SK-N-SH (cell line): ENCODE measurements around the gene FAM9C. TPM values are rescaled to one million over a fixed set of nuclear protein-coding genes. Genes with fewer than 3 reads are reported as not detected.

Experiments
- CTCF ChIA-PET: fragments of 300-600, 350-600 bp; formaldehyde crosslinking; extraction: SDS; loops from one replicate; lab custom pipeline; 2021; lab: Yijun Ruan, JAX
- POLR2A ChIA-PET: fragments of 350-600 bp; sonication (Branson Sonifier 250); formaldehyde crosslinking; extraction: SDS; loops from one replicate; lab custom pipeline; 2020; ENCODE audit warnings: antibody characterized with exemption, inconsistent platforms; lab: Yijun Ruan, JAX
- DNase-seq: peaks from one replicate; pipeline ENCODE4 v3.0.0; 2012
- H2AFZ ChIP-seq: fragments of 200-600 bp; sonication (generic); 2 replicates; pipeline ENCODE4 v1.8.1; 2016; ENCODE audit warnings: antibody characterized with exemption, mild to moderate bottlenecking, low read depth
- H3F3A ChIP-seq: fragments of 200-600 bp; sonication (generic); replicated peaks from 2 replicates; pipeline ENCODE3; 2016; ENCODE audit warnings: antibody characterized with exemption, mild to moderate bottlenecking; ENCODE audit not compliant: insufficient read depth
- H3K27ac ChIP-seq, 2 experiments: fragments of 200-500 bp in 1 of 2; fragments of 200-600 bp in 1 of 2; sonication (Bioruptor generic) in 1 of 2; sonication (generic), shearing (Covaris generic) in 1 of 2; 2 replicates each; pipeline versions ENCODE4 v1.5.1 to v1.6.1; 2014 to 2016; ENCODE audit warnings: low read depth in 2 of 2, inconsistent platforms in 1 of 2, low read length in 1 of 2, mild to moderate bottlenecking in 1 of 2, mixed read lengths in 1 of 2
- H3K27me3 ChIP-seq: fragments of 200-600 bp; sonication (generic), shearing (Covaris generic); 2 replicates; pipeline ENCODE4 v1.6.1; 2016; ENCODE audit warnings: mixed run types; ENCODE audit not compliant: insufficient read depth
- H3K36me3 ChIP-seq, 2 experiments: fragments of 200-500 bp in 1 of 2; fragments of 200-600 bp in 1 of 2; sonication (Bioruptor generic) in 1 of 2; sonication (generic) in 1 of 2; replicated peaks in 1 of 2; 2 replicates each; pipeline versions ENCODE3 to v1.5.1; 2014 to 2016; ENCODE audit warnings: low read length in 1 of 2, mild to moderate bottlenecking in 1 of 2; ENCODE audit not compliant: insufficient read depth in 2 of 2, control insufficient read depth in 1 of 2
- H3K4me1 ChIP-seq, 2 experiments: fragments of 200-500 bp in 1 of 2; fragments of 200-600 bp in 1 of 2; sonication (Bioruptor generic) in 1 of 2; sonication (generic), shearing (Covaris generic) in 1 of 2; 2 replicates each; pipeline versions ENCODE4 v1.5.1 to v1.6.1; 2014 to 2016; ENCODE audit warnings: low read depth in 1 of 2, low read length in 1 of 2, mixed run types in 1 of 2; ENCODE audit not compliant: insufficient read depth in 2 of 2, control insufficient read depth in 1 of 2
- H3K4me2 ChIP-seq: fragments of 200-600 bp; sonication (generic), shearing (Covaris generic); 2 replicates; pipeline ENCODE4 v1.6.1; 2017; ENCODE audit warnings: mixed run types
- H3K4me3 ChIP-seq, 2 experiments: fragments of 200-500 bp in 1 of 2; fragments of 200-600 bp in 1 of 2; sonication (Bioruptor generic) in 1 of 2; sonication (generic), shearing (Covaris generic) in 1 of 2; 2 replicates each; pipeline versions ENCODE4 v1.5.1 to v1.8.1; 2014 to 2016; ENCODE audit warnings: low read depth in 2 of 2, inconsistent platforms in 1 of 2, low read length in 1 of 2, mild to moderate bottlenecking in 1 of 2, mixed read lengths in 1 of 2, moderate library complexity in 1 of 2
- H3K79me2 ChIP-seq: fragments of 200-600 bp; sonication (generic); 2 replicates; pipeline ENCODE4 v1.8.1; 2017; ENCODE audit warnings: mild to moderate bottlenecking; ENCODE audit not compliant: insufficient read depth
- H3K9ac ChIP-seq: fragments of 200-600 bp; sonication (generic); 2 replicates; pipeline ENCODE4 v1.6.1; 2017; ENCODE audit warnings: mixed run types
- H3K9me2 ChIP-seq: fragments of 200-600 bp; sonication (generic); 2 replicates; pipeline ENCODE4 v1.6.1; 2017; ENCODE audit warnings: mixed run types
- H3K9me3 ChIP-seq: fragments of 200-600 bp; sonication (generic); 2 replicates; pipeline ENCODE4 v1.6.1; 2017; ENCODE audit warnings: mixed run types, mild to moderate bottlenecking, moderate library complexity
- H4K20me1 ChIP-seq: fragments of 200-600 bp; sonication (generic); 2 replicates; pipeline ENCODE4 v1.6.1; 2017; ENCODE audit warnings: mild to moderate bottlenecking, mixed run types; ENCODE audit not compliant: insufficient read depth
- CHD2 ChIP-seq: fragments of 150-350 bp; IDR thresholded peaks from 2 replicates; pipeline ENCODE4 v1.6.1; 2018; ENCODE audit warnings: low read length; ENCODE audit not compliant: partially characterized antibody
- FOXJ3 ChIP-seq: sonication (generic); formaldehyde crosslinking; IDR thresholded peaks from 2 replicates; pipeline ENCODE4 v1.5.1; 2020; ENCODE audit warnings: mild to moderate bottlenecking, missing genetic modification reagents
- FOXM1 ChIP-seq: IDR thresholded peaks from 2 replicates; pipeline ENCODE4 v1.4.0; 2012; ENCODE audit warnings: low read depth, mild to moderate bottlenecking
- GABPA ChIP-seq: IDR thresholded peaks from 2 replicates; pipeline ENCODE4 v1.4.0; 2012; ENCODE audit warnings: low read depth, mild to moderate bottlenecking
- GATA2 ChIP-seq: sonication (generic); formaldehyde crosslinking; IDR thresholded peaks from 2 replicates; pipeline ENCODE4 v1.5.0; 2020; ENCODE audit warnings: mild to moderate bottlenecking, missing genetic modification reagents
- JUND ChIP-seq: IDR thresholded peaks from 2 replicates; pipeline ENCODE4 v1.4.0; 2012
- MXI1 ChIP-seq: IDR thresholded peaks from 2 replicates; pipeline ENCODE4 v1.6.1; 2012; ENCODE audit warnings: mild to moderate bottlenecking, low read depth, low read length, improper control_type of control experiment
- RAD21 ChIP-seq: IDR thresholded peaks from 2 replicates; pipeline ENCODE4 v1.6.1; 2012; ENCODE audit warnings: mild to moderate bottlenecking, low read length
- RFX5 ChIP-seq: IDR thresholded peaks from 2 replicates; pipeline ENCODE4 v1.6.1; 2012; ENCODE audit warnings: mild to moderate bottlenecking, improper control_type of control experiment, low read length
- SIN3A ChIP-seq: IDR thresholded peaks from 2 replicates; pipeline ENCODE4 v1.6.1; 2012; ENCODE audit warnings: low read depth, mild to moderate bottlenecking, low read length, moderate library complexity, borderline replicate concordance
- SMC3 ChIP-seq: IDR thresholded peaks from 2 replicates; pipeline ENCODE4 v1.6.1; 2012; ENCODE audit warnings: low read depth, low read length, improper control_type of control experiment
- TAF1 ChIP-seq: IDR thresholded peaks from 2 replicates; pipeline ENCODE4 v1.6.1; 2012; ENCODE audit warnings: low read depth, mild to moderate bottlenecking, low read length, moderate library complexity, borderline replicate concordance
- TCF12 ChIP-seq: IDR thresholded peaks from 2 replicates; pipeline ENCODE4 v1.4.0; 2012
- YY1 ChIP-seq: IDR thresholded peaks from 2 replicates; pipeline ENCODE4 v1.4.0; 2012; ENCODE audit warnings: low read depth, mild to moderate bottlenecking
- WGBS: methylation state at CpG from one replicate; pipeline ENCODE4 v1.1.6; 2017; ENCODE audit warnings: low lambda C conversion rate; 5-methylcytosine and 5-hydroxymethylcytosine counted together
- polyA plus RNA-seq, 3 experiments: library from polyadenylated mRNA; depleted of rRNA; stranded (reverse); fragments of >200 nt; gene quantifications; 2 replicates each; pipeline ENCODE4 v1.2.3, GENCODE V29; 2012
- TF ChIP-seq, protein P1 (sequence below): IDR thresholded peaks from 2 replicates; pipeline ENCODE4 v1.4.0; 2012; ENCODE audit warnings: low read depth, borderline replicate concordance
- TF ChIP-seq, protein P2 (sequence below): fragments of 200-600 bp; sonication (generic); IDR thresholded peaks from 2 replicates; pipeline ENCODE4 v1.6.1; 2017; ENCODE audit warnings: antibody characterized with exemption, mild to moderate bottlenecking, moderate library complexity
- TF ChIP-seq, protein P3 (sequence below): fragments of 150-350 bp; IDR thresholded peaks from 2 replicates; pipeline ENCODE4 v1.6.1; 2017; ENCODE audit warnings: antibody characterized with exemption, low read length, low read depth, borderline replicate concordance
- TF ChIP-seq, protein P4 (sequence below): IDR thresholded peaks from 2 replicates; pipeline ENCODE4 v1.4.0; 2012; ENCODE audit warnings: low read depth

FAM9C gene
- polyA plus RNA-seq, 1 of the 3 experiments (the other 2 are of a cell fraction), result 2.6 TPM

DNA sequence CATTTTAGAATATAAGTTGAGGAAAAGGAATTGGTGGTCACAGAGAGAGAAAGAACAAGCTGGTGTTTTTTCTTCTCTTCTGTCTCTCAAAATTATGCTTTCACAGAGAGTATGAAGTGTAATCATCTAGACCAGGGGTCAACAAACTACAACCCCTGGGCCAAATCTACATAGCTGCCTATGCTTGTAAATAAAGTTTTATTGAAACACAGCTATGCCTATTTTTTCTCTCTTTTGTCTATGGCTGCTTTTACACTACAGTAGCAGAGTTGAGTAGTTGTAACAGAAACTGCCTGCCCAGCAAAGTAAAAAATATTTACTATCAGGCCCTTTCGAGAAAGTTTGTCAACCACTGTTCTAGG lies 6.7 kb upstream of the FAM9C start:
- no peaks in the 10 kb centered on the region for H3K9me2 ChIP-seq
- peaks cover 8% of the 10 kb centered on the region for H3F3A ChIP-seq
- H3K27me3 ChIP-seq, result no peaks in the 10 kb centered on the region
- TF ChIP-seq RFX5 (no peak), GABPA (no peak), TAF1 (no peak), CHD2 (no peak), RAD21 (no peak), SMC3 (no peak), JUND (no peak), GATA2 (CRISPR knock-in tag) (no peak)
- TF ChIP-seq, protein P1, sequence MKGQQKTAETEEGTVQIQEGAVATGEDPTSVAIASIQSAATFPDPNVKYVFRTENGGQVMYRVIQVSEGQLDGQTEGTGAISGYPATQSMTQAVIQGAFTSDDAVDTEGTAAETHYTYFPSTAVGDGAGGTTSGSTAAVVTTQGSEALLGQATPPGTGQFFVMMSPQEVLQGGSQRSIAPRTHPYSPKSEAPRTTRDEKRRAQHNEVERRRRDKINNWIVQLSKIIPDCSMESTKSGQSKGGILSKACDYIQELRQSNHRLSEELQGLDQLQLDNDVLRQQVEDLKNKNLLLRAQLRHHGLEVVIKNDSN, result no peak
- TF ChIP-seq, protein P2, sequence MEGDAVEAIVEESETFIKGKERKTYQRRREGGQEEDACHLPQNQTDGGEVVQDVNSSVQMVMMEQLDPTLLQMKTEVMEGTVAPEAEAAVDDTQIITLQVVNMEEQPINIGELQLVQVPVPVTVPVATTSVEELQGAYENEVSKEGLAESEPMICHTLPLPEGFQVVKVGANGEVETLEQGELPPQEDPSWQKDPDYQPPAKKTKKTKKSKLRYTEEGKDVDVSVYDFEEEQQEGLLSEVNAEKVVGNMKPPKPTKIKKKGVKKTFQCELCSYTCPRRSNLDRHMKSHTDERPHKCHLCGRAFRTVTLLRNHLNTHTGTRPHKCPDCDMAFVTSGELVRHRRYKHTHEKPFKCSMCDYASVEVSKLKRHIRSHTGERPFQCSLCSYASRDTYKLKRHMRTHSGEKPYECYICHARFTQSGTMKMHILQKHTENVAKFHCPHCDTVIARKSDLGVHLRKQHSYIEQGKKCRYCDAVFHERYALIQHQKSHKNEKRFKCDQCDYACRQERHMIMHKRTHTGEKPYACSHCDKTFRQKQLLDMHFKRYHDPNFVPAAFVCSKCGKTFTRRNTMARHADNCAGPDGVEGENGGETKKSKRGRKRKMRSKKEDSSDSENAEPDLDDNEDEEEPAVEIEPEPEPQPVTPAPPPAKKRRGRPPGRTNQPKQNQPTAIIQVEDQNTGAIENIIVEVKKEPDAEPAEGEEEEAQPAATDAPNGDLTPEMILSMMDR, result no peak
- TF ChIP-seq, protein P3, sequence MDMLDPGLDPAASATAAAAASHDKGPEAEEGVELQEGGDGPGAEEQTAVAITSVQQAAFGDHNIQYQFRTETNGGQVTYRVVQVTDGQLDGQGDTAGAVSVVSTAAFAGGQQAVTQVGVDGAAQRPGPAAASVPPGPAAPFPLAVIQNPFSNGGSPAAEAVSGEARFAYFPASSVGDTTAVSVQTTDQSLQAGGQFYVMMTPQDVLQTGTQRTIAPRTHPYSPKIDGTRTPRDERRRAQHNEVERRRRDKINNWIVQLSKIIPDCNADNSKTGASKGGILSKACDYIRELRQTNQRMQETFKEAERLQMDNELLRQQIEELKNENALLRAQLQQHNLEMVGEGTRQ, result no peak
- H3K9me3 ChIP-seq, result no peaks in the 10 kb centered on the region
- ChIA-PET CTCF (no interaction called here), POLR2A (no interaction called here)
- H3K4me3 ChIP-seq, result no peak overlapping the region
- no peak overlapping the region for H3K9ac ChIP-seq
- no peak overlapping the region for H3K27ac ChIP-seq
- no peak overlapping the region for H2AFZ ChIP-seq
- WGBS, result 61% methylated on average over 1 of the region's 1 CpG
- peaks cover 0 to 12% of the 10 kb centered on the region in 2 experiments; a peak in 1 of 4 replicates for H3K4me1 ChIP-seq
- H3K4me2 ChIP-seq, result no peak overlapping the region
- H4K20me1 ChIP-seq, result no peaks in the 10 kb centered on the region
- H3K79me2 ChIP-seq, result no peaks in the 10 kb centered on the region
- no peaks in the 10 kb centered on the region for H3K36me3 ChIP-seq
- no peak for DNase-seq

DNA sequence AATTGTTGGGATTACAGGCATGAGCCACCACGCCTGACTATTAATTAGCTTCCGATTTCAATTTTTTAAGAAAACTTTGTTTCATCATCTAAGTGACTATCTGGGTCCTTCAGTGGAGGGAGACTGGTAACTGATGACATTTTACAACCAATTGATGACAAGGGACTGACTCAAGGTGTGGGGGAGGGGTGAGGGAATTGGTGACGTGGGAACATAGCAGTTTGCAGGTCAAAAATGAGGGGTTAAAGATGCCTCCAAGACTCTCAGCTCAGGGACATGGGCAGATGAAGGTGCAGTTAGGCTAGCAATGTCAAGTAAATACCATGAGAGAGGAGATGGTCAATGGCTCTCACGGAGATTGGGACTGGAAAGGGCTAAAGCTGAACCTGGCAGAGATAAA lies 5.7 kb upstream of the FAM9C start:
- Histone ChIP-seq H3K27ac (no peak overlapping the region), H3K4me3 (no peak overlapping the region), H3K9ac (no peak overlapping the region), H3K9me3 (no peaks in the 10 kb centered on the region), H3K4me1 (peaks cover 0 to 12% of the 10 kb centered on the region in 2 experiments; a peak in 1 of 4 replicates), H3K27me3 (no peaks in the 10 kb centered on the region), H3K36me3 (no peaks in the 10 kb centered on the region), H3K9me2 (no peaks in the 10 kb centered on the region), H3K4me2 (no peak overlapping the region), H3F3A (peaks cover 8% of the 10 kb centered on the region), H2AFZ (no peak overlapping the region), H4K20me1 (no peaks in the 10 kb centered on the region), H3K79me2 (no peaks in the 10 kb centered on the region)
- WGBS, result 58% methylated on average over 4 of the region's 4 CpGs
- ChIA-PET POLR2A (no interaction called here), CTCF (no interaction called here)
- DNase-seq, result no peak
- TF ChIP-seq MXI1 (no peak), TAF1 (no peak), SIN3A (no peak), FOXJ3 (CRISPR knock-in tag) (no peak), TCF12 (no peak), YY1 (no peak), FOXM1 (no peak), GABPA (no peak), GATA2 (CRISPR knock-in tag) (no peak)
- TF ChIP-seq, protein P1, result no peak
- TF ChIP-seq, protein P4, sequence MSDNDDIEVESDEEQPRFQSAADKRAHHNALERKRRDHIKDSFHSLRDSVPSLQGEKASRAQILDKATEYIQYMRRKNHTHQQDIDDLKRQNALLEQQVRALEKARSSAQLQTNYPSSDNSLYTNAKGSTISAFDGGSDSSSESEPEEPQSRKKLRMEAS, result no peak
